Measurements from ENCODE around the gene APPL2. TPM values are rescaled to one million over a fixed set of nuclear protein-coding genes. Genes with fewer than 3 reads are reported as not detected.

Gene APPL2
- polyA plus RNA-seq, 2 of the 4 experiments (the other 2 are of a cell fraction), result 24.1 to 62.6 TPM

GRCh38 chr12:105202202-105202601 lies 33.8 kb downstream of the APPL2 start (continued):
- TF ChIP-seq SMC3 (IDR thresholded peaks at IDR 0.05), result no peak
- no peak for TF ChIP-seq NPAS2 (CRISPR knock-in tag; IDR thresholded peaks at IDR 0.05; ENCODE audit: borderline replicate concordance)
- no peak for TF ChIP-seq ELK1 (IDR thresholded peaks at IDR 0.05; ENCODE audit: low read depth, low read length)
- no peak for TF ChIP-seq USF2 (IDR thresholded peaks at IDR 0.05)
- no peak for TF ChIP-seq CHD2 (IDR thresholded peaks at IDR 0.05; ENCODE audit: low read length, partially characterized antibody)
- TF ChIP-seq HOXB13 (CRISPR knock-in tag; IDR thresholded peaks at IDR 0.05; ENCODE audit: low read depth), result no peak

- Histone ChIP-seq H3K27ac (no peak overlapping the region), H3K4me1 (no peaks in the 10 kb centered on the region), H3K4me2 (no peak overlapping the region), H3K9me3 (no peaks in the 10 kb centered on the region), H3K4me3 (no peak overlapping the region)
- ChIA-PET POLR2A (no interaction called here), CTCF (interaction anchor here (1.2 kb wide), 1 partner anchor 11 kb away, joined by 4 read pairs; no protein-coding TSS in a partner anchor)
- no peak for FAIRE-seq
- ATAC-seq, result no peak
- no peak for TF ChIP-seq CEBPB (IDR thresholded peaks at IDR 0.05)
- no peak for TF ChIP-seq SMC3 (IDR thresholded peaks at IDR 0.05)
- no peak for TF ChIP-seq MAZ (IDR thresholded peaks at IDR 0.05; ENCODE audit: borderline replicate concordance, low read depth, low read length)
- no peak for TF ChIP-seq RNF2 (IDR thresholded peaks at IDR 0.05; ENCODE audit: borderline replicate concordance, low read depth)
- no peak for TF ChIP-seq KDM1A (IDR thresholded peaks at IDR 0.05; ENCODE audit: low read depth)
- no peak for TF ChIP-seq NFE2L2 (conservative IDR thresholded peaks at IDR 0.05; ENCODE audit: low read length)
- TF ChIP-seq CHD2 (IDR thresholded peaks at IDR 0.05; ENCODE audit: low read length, partially characterized antibody), result no peak
- WGBS (ENCODE audit: missing lambda C conversion rate), result 89% methylated on average over 7 of the region's 7 CpGs
- DNase-seq (ENCODE audit: low read depth in 1 of 2, low spot score in 1 of 2), result no peak
These were observed 34.7 kb downstream of the APPL2 start for GRCh38 chr12:105201299-105201698.

GRCh38 chr12:105200385-105200784 lies 35.6 kb downstream of the APPL2 start:
- FAIRE-seq, result no peak
- no peaks in the 10 kb centered on the region for H3K9me3 ChIP-seq
- no peak for TF ChIP-seq RCOR1 (IDR thresholded peaks at IDR 0.05; ENCODE audit: low read depth, low read length)
- no peak for TF ChIP-seq E2F6 (IDR thresholded peaks at IDR 0.05; ENCODE audit: borderline replicate concordance, low read depth)
- no peak for TF ChIP-seq HEYL (CRISPR knock-in tag; IDR thresholded peaks at IDR 0.05)
- no peak for TF ChIP-seq EHMT2 (IDR thresholded peaks at IDR 0.05; ENCODE audit: low read depth)
- no peak overlapping the region for H3K27ac ChIP-seq
- no peaks in the 10 kb centered on the region for H3K4me1 ChIP-seq
- ChIA-PET CTCF (interaction anchor here (0.6 kb wide), 1 partner anchor 183 kb away, joined by 3 read pairs; no protein-coding TSS in a partner anchor), POLR2A (no interaction called here)
- ATAC-seq, result no peak
- no peak for DNase-seq (ENCODE audit: low read depth in 1 of 2, low spot score in 1 of 2)
- no peak overlapping the region for H3K4me3 ChIP-seq
- no peak overlapping the region for H3K4me2 ChIP-seq
- 94% methylated on average over 4 of the region's 4 CpGs for WGBS (ENCODE audit: missing lambda C conversion rate)

GRCh38 chr12:105198961-105199360 lies 37.0 kb downstream of the APPL2 start:
- WGBS (ENCODE audit: missing lambda C conversion rate), result 93% methylated on average over 6 of the region's 6 CpGs
- no peak overlapping the region for H3K4me2 ChIP-seq
- CTCF ChIA-PET, result no interaction called here
- no peak for DNase-seq (ENCODE audit: low read depth in 1 of 2, low spot score in 1 of 2)
- H3K27ac ChIP-seq, result no peak overlapping the region
- TF ChIP-seq RFX5 (IDR thresholded peaks at IDR 0.05) (no peak), EP300 (IDR thresholded peaks at IDR 0.05) (no peak), JUN (IDR thresholded peaks at IDR 0.05) (no peak), PBX3 (IDR thresholded peaks at IDR 0.05) (no peak), PHF8 (IDR thresholded peaks at IDR 0.05; ENCODE audit: borderline replicate concordance, low read depth) (no peak), JUNB (IDR thresholded peaks at IDR 0.05) (no peak), GATA3 (IDR thresholded peaks at IDR 0.05; ENCODE audit: borderline replicate concordance) (no peak), EHMT2 (IDR thresholded peaks at IDR 0.05; ENCODE audit: low read depth) (no peak), FOSB (CRISPR knock-in tag; IDR thresholded peaks at IDR 0.05) (no peak), ELK1 (IDR thresholded peaks at IDR 0.05; ENCODE audit: low read depth, low read length) (no peak), BHLHE40 (IDR thresholded peaks at IDR 0.05; ENCODE audit: low read depth, low read length) (no peak), TFCP2L1 (CRISPR knock-in tag; IDR thresholded peaks at IDR 0.05) (no peak), USF2 (IDR thresholded peaks at IDR 0.05) (no peak), CEBPB (IDR thresholded peaks at IDR 0.05) (no peak), NPAS2 (CRISPR knock-in tag; IDR thresholded peaks at IDR 0.05; ENCODE audit: borderline replicate concordance) (no peak)
- H3K9me3 ChIP-seq, result no peaks in the 10 kb centered on the region
- H3K4me3 ChIP-seq, result no peak overlapping the region
- POLR2A ChIA-PET, result no interaction called here
- ATAC-seq, result no peak
- no peak for FAIRE-seq
- no peaks in the 10 kb centered on the region for H3K4me1 ChIP-seq

Data from A549 (cell line).